Activated CD4-positive, alpha-beta T cell treated with anti-CD3 and anti-CD28 coated beads, Interleukin-2, amount 50 U/mL, for 1 hour (primary cell): ENCODE results near the gene EML2.
A peak's percentile ranks its signal among the peaks of the same experiment; 100 is the strongest.
"Not testable (repeated sequence)": the region's sequence is repeated elsewhere in the genome, so short reads cannot be mapped to it uniquely, and the experiment has no call there.

Experiments
- DNase-seq: peaks from one replicate; pipeline ENCODE4 v3.0.0-alpha.2; 2020

The EML2 gene, protein sequence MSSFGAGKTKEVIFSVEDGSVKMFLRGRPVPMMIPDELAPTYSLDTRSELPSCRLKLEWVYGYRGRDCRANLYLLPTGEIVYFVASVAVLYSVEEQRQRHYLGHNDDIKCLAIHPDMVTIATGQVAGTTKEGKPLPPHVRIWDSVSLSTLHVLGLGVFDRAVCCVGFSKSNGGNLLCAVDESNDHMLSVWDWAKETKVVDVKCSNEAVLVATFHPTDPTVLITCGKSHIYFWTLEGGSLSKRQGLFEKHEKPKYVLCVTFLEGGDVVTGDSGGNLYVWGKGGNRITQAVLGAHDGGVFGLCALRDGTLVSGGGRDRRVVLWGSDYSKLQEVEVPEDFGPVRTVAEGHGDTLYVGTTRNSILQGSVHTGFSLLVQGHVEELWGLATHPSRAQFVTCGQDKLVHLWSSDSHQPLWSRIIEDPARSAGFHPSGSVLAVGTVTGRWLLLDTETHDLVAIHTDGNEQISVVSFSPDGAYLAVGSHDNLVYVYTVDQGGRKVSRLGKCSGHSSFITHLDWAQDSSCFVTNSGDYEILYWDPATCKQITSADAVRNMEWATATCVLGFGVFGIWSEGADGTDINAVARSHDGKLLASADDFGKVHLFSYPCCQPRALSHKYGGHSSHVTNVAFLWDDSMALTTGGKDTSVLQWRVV

DNA sequence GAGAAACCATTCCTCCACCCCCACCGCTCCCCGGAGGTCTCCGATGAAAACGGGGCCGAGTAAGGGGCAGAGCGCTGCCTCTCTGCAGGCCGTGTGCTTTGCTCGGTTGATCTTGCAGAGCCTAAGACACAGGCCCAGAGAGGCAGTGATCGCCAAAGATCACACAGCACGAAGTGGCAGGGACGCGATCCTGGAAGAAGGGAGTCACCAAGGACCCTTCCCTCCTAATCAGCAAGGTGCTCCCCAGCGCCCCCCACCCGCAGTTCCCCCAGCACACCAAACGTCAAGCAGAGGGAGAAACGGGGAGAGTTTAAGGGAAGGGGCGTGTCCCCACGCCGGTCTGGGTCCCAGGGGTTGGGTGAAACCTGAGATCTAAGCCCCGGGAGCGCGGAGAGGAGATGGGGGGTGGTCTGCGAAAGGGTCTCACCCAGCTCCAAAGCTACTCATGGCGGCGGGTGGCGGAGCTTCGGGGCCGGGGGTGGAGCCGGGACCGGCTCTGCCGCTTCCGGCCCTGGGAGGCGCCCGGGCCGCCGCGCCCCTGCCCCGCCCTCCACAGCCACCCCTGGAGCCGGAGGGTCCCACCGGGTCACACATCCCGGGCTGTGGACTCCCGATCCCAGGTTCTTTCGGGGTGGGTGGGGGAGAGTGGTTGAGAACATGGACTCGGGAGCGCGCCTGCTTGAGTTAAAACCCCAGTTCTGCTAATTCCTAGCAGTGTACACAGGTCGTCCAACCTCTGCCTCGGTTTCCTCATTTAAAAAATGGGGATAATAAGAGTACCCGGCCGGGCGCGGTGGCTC, at the start of gene EML2:
EML2 (minus strand) TSS at position 468 of the 800 bp plus-strand sequence; CDS start at position 447, 21 bp downstream.
- DNase-seq: peak; percentile 47

DNA sequence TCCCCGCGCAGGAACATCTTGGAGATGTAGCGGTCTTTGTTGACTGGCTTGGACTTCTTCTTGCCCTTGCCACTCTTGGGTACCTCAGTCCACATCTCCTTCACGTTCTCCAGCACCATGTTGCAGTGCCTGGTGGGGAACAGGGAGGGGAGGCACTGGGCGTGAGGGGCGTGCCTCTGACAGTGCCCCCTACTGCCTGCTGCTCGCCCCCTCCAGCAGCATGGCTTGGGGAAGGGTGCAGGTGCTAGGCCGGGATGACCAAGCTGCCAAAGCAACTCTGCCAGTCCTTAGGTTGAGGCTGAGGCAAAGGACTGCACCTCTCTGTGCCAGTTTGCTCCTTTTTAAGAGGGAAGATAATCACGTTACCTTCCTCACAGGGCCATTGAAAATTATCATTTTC, 48.4 kb upstream of the EML2 start:
- no peak for DNase-seq

- DNase-seq: not testable (repeated sequence)
Observed at GRCh38 chr19:45685045-45685444, 45.8 kb upstream of the EML2 start.

DNA sequence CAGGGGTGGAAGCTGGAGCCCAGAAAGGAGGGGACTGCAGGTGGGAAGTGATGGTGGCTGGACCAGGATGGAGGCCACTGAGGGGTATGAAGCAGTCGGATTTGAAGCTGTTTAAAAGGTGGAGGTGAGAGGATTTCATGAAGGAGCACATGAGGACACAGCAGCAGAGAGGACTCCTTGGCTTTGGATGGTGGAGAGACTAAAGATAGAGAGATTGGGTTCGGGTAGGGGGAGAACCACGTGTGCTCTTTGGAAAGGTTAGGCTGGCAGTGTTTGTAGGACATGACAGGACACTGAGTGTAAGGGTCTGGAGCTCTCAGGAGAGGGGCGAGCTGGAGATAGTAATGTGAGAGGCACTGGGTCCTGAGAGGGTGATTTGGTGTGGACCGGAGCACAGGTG, 43.7 kb upstream of the EML2 start:
- no peak for DNase-seq

GRCh38 chr19:45682117-45682516, 42.9 kb upstream of the EML2 start:
- no peak for DNase-seq

DNA sequence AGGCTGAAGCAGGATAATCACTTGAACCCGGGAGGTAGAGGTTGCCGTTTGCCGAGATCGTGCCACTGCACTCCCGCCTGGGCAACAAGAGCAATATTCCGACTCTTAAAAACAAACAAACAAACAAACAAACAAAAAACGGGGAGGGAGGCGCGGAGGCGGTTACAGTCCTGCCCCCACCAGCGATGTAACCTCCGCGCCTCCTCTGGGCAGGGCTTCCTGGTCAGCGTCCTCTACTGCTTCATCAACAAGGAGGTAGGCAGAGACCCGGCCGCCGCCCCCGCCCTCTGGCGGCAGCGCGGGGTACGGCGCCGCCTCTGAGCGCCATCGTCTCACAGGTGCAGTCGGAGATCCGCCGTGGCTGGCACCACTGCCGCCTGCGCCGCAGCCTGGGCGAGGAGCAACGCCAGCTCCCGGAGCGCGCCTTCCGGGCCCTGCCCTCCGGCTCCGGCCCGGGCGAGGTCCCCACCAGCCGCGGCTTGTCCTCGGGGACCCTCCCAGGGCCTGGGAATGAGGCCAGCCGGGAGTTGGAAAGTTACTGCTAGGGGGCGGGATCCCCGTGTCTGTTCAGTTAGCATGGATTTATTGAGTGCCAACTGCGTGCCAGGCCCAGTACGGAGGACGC, 42.3 kb upstream of the EML2 start:
- DNase-seq: peak; percentile 83

DNA sequence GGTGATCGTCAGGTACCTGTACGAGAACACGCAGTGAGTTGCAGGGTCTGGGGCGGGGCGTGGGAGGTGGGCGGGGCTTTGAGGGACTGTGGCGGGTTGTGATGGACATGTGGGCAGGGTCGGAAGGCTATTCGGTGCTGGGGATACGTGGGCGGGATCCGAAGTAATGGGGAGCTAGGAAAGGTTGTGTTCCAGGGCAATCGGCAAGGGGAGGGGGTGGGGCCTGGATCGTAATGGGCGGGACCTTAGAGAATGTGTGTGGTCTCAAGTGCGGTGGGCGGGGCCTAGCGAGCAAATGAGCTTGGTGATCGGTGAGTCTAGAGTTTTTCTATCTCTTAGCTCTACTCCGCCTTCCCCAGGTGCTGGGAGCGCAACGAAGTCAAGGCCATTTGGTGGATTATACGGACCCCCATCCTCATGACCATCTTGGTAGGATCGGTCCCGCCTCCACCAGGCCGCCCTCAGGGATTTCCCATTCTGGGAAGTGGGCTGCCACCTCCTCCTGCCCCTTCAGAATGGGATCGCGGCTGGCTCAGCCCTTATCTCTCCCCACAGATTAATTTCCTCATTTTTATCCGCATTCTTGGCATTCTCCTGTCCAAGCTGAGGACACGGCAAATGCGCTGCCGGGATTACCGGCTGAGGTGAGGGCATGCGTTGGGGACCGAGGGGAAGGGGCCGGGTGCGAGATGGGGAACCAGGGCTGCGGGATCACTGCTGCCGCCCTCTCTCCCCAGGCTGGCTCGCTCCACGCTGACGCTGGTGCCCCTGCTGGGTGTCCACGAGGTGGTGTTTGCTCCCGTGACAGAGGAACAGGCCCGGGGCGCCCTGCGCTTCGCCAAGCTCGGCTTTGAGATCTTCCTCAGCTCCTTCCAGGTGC, 38.4 kb upstream of the EML2 start:
- peak; percentile 84 for DNase-seq

DNA sequence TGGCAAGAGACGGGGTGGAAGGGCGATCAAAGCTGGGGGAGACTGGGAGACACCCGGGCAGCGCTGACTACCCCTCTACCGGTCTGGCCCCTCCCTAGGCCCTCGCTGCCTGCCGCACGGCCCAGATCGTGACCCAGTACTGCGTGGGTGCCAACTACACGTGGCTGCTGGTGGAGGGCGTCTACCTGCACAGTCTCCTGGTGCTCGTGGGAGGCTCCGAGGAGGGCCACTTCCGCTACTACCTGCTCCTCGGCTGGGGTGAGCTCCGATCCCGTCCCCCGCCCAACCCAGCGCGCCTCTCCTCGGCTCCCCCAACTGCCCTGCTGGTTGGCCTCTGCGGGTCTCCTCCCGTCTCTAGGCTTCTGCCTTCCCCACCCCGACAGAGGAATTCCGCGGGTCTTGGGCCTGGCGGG, 37.7 kb upstream of the EML2 start:
- DNase-seq: peak; percentile 40

- no peak for DNase-seq
Observed at GRCh38 chr19:45674946-45675345, 35.7 kb upstream of the EML2 start.

DNA sequence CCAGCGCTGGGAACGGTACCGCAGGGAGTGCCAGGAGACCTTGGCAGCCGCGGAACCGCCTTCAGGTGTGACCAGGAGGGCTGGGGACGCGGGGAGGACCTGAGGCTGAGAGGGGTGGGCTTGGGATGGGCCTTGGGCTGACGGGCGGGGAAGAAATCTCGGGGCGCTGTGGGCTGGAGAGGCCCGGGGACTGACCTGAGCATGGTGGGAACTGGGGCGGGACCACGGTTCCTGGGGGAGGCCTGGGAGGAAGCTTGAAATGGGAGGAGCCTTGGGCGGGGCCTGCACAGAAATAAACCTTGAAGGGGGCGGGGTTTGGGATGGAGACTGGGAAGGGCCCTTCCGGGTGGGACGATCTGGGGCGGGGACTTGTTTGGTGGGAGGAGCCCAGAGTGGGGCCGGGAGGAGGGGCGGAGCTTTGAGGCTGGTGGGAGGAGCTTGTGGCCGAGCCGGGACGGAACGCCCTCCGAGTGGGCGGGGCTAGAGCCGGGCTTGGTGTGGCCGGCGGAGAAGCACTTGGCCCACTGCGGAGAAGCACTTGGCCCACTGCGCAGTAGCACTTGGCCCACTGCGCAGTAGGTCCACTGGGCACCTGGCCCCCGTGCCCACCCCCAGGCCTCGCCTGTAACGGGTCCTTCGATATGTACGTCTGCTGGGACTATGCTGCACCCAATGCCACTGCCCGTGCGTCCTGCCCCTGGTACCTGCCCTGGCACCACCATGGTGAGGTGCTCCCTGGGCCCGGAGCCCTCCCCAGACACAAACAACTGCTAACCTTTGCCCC, 31.7 kb upstream of the EML2 start:
- peak; percentile 51 for DNase-seq

DNA sequence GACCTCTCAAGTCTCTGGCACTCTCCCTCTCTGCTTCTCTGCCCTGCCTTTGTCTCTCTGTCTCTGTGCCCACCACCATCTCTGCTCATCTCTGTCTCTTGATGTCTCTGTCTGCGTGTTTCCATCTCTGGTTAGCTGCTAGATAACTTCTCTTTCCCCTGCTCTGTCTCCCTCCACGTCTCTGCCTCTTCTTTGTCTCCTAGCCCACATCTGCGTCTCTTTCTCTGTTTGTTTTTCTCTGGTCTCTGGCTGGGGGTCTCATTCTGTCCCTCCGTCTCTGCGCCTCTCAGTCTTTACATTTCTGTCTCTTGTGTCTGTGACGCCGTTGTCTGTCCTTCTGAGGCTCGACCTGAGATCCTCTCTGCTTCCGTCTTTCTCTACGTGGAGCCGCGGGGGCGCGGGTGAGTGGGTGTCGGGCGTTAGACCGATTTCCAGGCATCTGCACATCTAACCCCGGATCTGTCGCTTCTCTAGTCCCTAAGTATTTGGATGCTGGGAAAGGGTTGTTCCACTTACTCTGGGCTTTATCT, 29.2 kb upstream of the EML2 start:
- DNase-seq: no peak

GRCh38 chr19:45667620-45668341, 28.6 kb upstream of the EML2 start, which contains the start of gene GIPR:
GIPR (plus strand) TSS chr19:45668221; CDS start chr19:45669521, 1,300 bp downstream.
- peak; percentile 47 for DNase-seq

DNA sequence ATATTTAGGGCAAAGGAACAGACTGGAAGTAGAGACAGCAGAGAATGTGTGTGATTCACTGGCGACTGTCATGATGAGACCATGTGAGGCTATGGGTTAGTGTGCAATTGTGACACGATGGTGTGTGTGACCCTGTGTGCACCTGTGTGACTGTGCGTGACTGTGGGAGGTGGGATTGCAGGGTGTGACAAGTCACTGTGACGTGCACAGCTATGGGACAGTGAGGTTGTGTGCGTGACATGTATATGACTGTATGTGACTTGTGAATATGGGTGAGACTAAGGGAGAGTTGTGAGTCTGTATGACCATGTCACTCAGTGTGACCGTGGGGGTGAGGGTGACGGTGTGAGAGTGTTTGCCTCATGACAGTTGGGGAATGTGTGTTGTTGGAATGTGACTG, 25.4 kb upstream of the EML2 start:
- no peak for DNase-seq

DNA sequence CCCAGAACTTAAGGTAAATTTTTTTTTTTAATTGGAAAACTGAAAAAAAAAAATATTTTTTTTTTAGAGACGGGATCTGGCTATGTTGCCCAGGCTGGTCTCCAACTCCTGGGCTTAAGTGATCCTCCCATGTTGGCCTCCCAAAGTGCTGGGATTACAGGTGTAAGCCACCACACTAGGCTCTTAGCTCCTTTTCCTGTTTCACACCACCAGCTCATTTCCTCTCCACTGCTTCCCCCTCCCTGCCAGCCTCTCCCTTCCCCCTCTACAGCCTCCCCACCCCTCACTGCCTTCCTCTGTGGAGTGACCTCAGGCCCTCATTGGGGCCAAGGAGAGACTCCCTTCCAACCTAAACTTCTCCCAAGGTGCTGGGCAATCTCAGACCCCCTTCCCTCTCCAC, 24.6 kb upstream of the EML2 start:
- DNase-seq: no peak

GRCh38 chr19:45660636-45661035, 21.4 kb upstream of the EML2 start:
- no peak for DNase-seq

DNA sequence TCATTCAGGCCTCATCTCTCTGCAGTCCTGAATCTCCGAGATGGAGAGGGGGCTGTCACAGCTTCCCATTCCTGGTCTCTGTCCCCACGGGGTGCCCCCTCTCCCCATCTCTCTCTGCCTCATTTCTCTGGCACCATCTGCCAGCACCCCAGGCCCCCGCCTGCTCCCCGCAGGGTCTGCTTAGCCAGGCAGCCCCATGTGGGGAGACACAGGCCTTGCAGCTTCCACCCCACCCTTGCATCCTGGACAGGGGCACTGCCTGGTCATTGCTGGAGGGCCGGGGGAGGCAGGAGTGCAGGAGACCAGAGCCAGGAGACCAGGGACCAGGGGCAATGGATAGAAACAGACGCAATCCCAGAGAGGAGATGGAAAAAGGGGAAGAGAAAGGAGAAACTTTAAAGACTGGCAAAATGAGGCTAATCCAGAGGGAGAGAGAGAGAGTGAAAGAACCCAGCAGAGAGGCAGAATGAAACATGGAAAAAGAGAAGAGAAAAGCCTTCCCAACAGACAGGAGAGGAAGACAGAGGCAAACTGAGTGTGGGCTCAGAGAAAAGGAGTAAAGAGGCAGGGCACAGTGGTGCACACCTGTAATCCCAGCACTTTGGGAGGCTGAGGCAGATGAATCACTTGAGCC, 20.0 kb upstream of the EML2 start:
- DNase-seq: no peak

DNA sequence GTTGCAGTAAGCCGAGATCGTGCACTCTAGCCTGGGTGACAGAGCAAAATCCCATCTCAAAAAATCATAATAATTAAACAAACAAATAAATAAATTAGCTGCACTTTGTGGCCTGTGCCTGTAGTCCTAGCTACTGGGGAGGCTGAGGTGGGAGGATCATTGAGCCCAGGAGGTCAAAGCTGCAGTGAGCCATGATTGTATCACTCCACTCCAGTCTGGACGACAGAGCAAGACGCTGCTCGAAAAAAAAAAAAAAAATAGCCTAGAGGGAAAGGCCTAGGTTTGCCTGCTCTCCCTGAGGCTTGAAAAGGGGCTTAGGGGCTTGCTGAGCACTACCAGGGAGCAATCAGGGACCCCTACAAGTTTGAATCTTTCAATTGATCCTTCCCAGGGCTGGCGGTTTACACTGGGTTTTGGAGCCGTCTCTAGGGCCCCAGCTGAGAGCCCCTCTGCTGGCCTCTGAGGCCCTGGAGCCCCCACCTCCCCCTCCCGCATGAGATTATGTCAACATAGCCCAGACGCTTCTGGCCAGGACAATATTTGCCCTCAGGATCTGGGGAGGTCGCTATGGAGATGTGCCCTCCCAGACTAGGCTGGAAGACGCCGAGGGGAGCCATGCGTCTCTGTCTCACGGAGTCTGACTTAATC, 18.4 kb upstream of the EML2 start:
- DNase-seq: no peak

DNA sequence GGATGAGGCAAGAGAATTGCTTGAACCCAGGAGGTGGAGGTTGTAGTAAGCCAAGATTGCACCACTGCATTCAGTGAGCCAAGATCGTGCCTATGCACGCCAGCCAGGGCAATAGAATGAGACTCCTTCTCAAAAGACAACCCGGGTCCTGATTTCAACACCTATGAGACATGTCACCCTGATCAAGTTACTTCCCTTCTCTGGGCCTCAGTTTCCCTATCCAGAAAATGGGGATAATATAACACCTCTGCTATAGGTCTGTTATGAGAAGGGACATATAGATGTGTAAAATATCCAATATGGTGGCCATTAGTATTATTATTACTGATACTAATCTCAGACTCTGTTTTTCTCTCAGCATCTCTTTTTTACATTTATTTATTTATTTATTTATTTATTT, 15.9 kb upstream of the EML2 start:
- no peak for DNase-seq

GRCh38 chr19:45653634-45654033, 14.4 kb upstream of the EML2 start:
- no peak for DNase-seq
